Right lung (tissue), 5 donors: ENCODE data around the gene SLAMF8. TPM values are rescaled to one million over a fixed set of nuclear protein-coding genes. Genes with fewer than 3 reads are reported as not detected.

Experiments used
- DNase-seq, 2 donors: peaks; one replicate each; pipeline ENCODE4 v3.0.0-alpha.2; 2013
- polyA plus RNA-seq, 5 donors: library from polyadenylated mRNA; unstranded; fragments of 120-200 nt; gene quantifications; one replicate each; pipeline versions ENCODE4 v1.2.1 to v1.2.3, GENCODE V29; 2013; ENCODE audit warnings: inconsistent platforms in 1 of 5, low replicate concordance in 1 of 5; ENCODE audit not compliant: insufficient read length in 5 of 5, insufficient read depth in 1 of 5

Gene SLAMF8
- polyA plus RNA-seq, 5 donors = 0.58 to 1.9 (median 1.0) TPM

GRCh38 chr1:159817276-159818041, 9.2 kb upstream of the SLAMF8 start:
- no peak for DNase-seq

GRCh38 chr1:159821171-159821867, 5.4 kb upstream of the SLAMF8 start:
- peak in 1 of 2 donors; percentile 20 for DNase-seq

- no peak for DNase-seq
Observed at GRCh38 chr1:159823406-159823805, 3.3 kb upstream of the SLAMF8 start.

GRCh38 chr1:159825564-159825963, 1.1 kb upstream of the SLAMF8 start:
- DNase-seq = no peak

GRCh38 chr1:159827102-159827490, 423 bp downstream of the SLAMF8 start:
- DNase-seq = no peak

- no peak for DNase-seq
Observed at GRCh38 chr1:159827549-159827948, 876 bp downstream of the SLAMF8 start.

GRCh38 chr1:159828176-159828575, 1.5 kb downstream of the SLAMF8 start:
- DNase-seq = no peak

GRCh38 chr1:159828581-159829272, 2.1 kb downstream of the SLAMF8 start:
- no peak for DNase-seq

GRCh38 chr1:159829273-159829634, 2.6 kb downstream of the SLAMF8 start:
- DNase-seq = no peak

- DNase-seq = no peak
Observed at GRCh38 chr1:159829822-159830465, 3.3 kb downstream of the SLAMF8 start.

GRCh38 chr1:159830722-159831121, 4.0 kb downstream of the SLAMF8 start:
- DNase-seq = no peak

GRCh38 chr1:159831412-159832141, 4.9 kb downstream of the SLAMF8 start:
- DNase-seq = no peak

GRCh38 chr1:159832309-159832708, 5.6 kb downstream of the SLAMF8 start:
- DNase-seq = no peak

GRCh38 chr1:159835356-159835755, 8.7 kb downstream of the SLAMF8 start:
- DNase-seq = no peak

- no peak for DNase-seq
Observed at GRCh38 chr1:159835862-159836525, 9.3 kb downstream of the SLAMF8 start.

GRCh38 chr1:159838715-159839114, 12.0 kb downstream of the SLAMF8 start:
- no peak for DNase-seq

GRCh38 chr1:159839116-159839849, 12.6 kb downstream of the SLAMF8 start:
- DNase-seq = no peak

- no peak for DNase-seq
Observed at GRCh38 chr1:159841749-159842148, 15.1 kb downstream of the SLAMF8 start.

GRCh38 chr1:159843459-159843858, 16.8 kb downstream of the SLAMF8 start:
- no peak for DNase-seq
